ENCODE results near the gene FOXM1.

- TF ChIP-seq POLR2AphosphoS5 (IDR thresholded peaks at IDR 0.05; ENCODE audit: insufficient read depth in 1 of 2, low read depth in 1 of 2) (peak; percentile 99 to 100), CTCF (IDR thresholded peaks at IDR 0.05) (peak in 1 of 3 experiments; percentile 6)
Observed at GRCh38 chr12:2812290-2813213, 64.4 kb downstream of the FOXM1 start, which contains the start of gene ITFG2.
